IPS-NIHi11 (cell line): ENCODE measurements around the gene DEPP1.
A peak's percentile ranks its signal among the peaks of the same experiment; 100 is the strongest.

ENCODE experiments used
- DNase-seq: peaks from one replicate; pipeline ENCODE4 v3.0.0; 2012; ENCODE audit warnings: mixed read lengths, low spot score

The DEPP1 gene

GRCh38 chr10:44980309-44981171 is 1.9 kb upstream of the DEPP1 start:
- no peak for DNase-seq

- DNase-seq = no peak
Measured at GRCh38 chr10:44979281-44980191, 927 bp upstream of the DEPP1 start.

- DNase-seq = no peak
Measured at GRCh38 chr10:44978213-44978569, 418 bp downstream of the DEPP1 start.

- no peak for DNase-seq
Measured at GRCh38 chr10:44977287-44978212, 1.1 kb downstream of the DEPP1 start.

- no peak for DNase-seq
Measured at GRCh38 chr10:44976352-44977198, 2.0 kb downstream of the DEPP1 start.

GRCh38 chr10:44975431-44976331 is 2.9 kb downstream of the DEPP1 start:
- peak; percentile 38 for DNase-seq

GRCh38 chr10:44974628-44975430 is 3.8 kb downstream of the DEPP1 start:
- peak; percentile 82 for DNase-seq

- no peak for DNase-seq
Measured at GRCh38 chr10:44974082-44974627, 4.5 kb downstream of the DEPP1 start.

GRCh38 chr10:44973323-44974081 is 5.1 kb downstream of the DEPP1 start:
- peak; percentile 41 for DNase-seq

GRCh38 chr10:44972874-44973306 is 5.7 kb downstream of the DEPP1 start:
- DNase-seq = no peak

GRCh38 chr10:44971935-44972757 is 6.5 kb downstream of the DEPP1 start:
- no peak for DNase-seq

- DNase-seq = no peak
Measured at GRCh38 chr10:44971434-44971833, 7.2 kb downstream of the DEPP1 start.

GRCh38 chr10:44970812-44971395 is 7.7 kb downstream of the DEPP1 start:
- no peak for DNase-seq

GRCh38 chr10:44969854-44970253 is 8.8 kb downstream of the DEPP1 start:
- DNase-seq = no peak

- no peak for DNase-seq
Measured at GRCh38 chr10:44968500-44969400, 9.9 kb downstream of the DEPP1 start.

GRCh38 chr10:44968091-44968490 is 10.5 kb downstream of the DEPP1 start:
- no peak for DNase-seq
